GM19351 (cell line): ENCODE data around the gene BCKDHA.
"Not testable (repeated sequence)": the region's sequence is repeated elsewhere in the genome, so short reads cannot be mapped to it uniquely, and the experiment has no call there.

Source experiments
- ATAC-seq: cut with Tn5 transposase; IDR thresholded peaks from one replicate; pipeline ENCODE4 v1.9.1; 2021; ENCODE audit warnings: mild to moderate bottlenecking, moderate library complexity; ENCODE audit not compliant: unreplicated experiment

Gene BCKDHA

DNA sequence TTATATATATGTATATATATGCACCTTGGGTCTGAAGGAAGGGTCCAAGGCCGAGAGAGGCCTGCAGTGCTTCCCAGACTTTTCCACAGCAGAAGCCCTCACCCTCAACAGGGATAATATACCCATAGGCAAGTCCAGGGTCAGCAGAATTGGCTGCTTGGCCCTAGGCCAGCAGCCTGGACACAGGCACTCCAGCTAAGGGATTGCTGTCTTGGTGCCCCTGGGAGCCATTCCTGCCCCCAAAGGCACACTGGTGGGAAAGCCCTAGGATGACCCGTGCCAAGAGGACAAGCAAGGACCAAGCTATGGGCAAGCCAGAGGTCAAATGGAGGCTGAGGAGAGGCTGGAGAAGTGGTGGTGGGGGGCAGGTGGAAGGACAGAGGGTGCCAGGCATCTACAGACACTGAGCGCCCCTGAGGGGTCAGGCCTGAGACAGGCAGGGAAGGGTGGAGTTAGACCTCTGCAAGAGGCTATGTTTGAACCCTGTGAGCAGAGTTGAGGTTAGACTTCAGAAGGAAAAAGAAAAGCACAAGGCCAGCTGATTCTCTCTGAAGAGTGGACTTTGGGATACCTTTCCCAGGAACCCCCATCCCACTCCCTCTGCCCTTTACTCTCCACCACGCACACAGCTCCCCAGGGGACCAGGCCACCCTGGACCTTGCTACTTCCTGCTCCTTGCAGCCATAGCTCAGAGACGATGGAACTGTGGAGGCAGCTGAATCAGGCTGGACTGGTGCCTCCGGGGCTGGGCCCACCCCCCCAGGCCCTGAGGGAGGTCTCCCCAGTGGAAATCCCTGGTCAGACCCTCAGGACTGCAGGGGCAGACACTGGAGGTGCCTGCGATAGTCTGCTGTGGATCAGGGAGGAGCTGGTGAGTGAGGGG, 45.1 kb downstream of the BCKDHA start, which contains the start of gene ERICH4:
Gene ERICH4 (plus strand): TSS at position 684 of the 883 bp plus-strand sequence. CDS start 14 bp downstream, at position 698.
- no peak for ATAC-seq

DNA sequence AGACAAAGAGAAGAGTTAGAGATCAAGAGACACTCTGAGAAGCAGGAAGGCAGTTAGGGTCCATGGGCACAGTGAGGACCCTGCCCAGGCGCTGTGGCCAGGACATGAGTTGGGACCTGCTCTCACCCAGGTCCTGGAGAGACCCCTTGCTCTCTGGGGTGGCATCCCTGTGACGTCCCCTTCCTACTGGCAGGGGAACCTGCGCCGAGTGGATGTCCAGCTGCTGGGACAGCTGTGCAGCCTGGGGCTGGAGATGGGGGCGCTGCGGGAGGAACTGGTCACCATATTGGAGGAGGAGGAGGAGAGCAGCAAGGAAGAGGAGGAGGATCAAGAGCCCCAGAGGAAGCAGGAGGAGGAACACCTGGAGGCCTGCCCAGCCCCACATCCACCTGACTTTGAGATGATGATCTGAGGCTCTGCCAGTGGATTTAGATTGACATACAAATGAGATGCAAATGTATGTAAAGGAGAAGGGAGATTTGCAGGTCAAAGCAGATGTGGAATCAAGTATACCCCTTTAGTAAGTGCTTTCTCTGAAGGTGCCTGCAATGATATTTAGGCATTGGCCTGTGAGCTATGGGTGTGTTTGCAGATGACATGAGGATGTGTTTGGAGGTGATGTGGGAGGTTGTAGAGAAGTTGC, 46.3 kb downstream of the BCKDHA start:
- ATAC-seq = no peak

DNA sequence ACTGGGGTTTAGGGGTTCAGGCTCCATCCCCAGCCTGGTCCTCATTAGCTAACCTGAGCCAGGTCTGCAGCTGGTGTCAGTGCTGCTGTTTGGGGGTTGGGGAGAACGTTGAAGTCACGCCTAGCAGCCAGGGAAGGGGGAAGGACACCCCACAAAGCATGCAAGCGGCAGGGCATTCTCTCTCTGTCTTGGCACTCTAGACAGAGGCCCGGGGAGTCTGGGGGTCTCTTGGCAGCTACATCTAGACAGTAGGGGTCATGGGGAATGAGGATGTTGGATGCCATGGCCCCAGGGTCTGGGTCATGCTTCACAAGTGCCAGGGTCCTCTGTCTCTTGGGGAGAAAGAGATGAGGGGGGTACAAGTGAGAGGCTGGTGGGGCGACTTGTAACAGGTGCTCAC, 48.0 kb downstream of the BCKDHA start:
- no peak for ATAC-seq

- no peak for ATAC-seq
Measured at GRCh38 chr19:41447732-41448332, 50.2 kb downstream of the BCKDHA start.

- ATAC-seq = no peak
Measured at GRCh38 chr19:41449079-41449864, 51.7 kb downstream of the BCKDHA start.

GRCh38 chr19:41449865-41450178, 52.2 kb downstream of the BCKDHA start:
- no peak for ATAC-seq

DNA sequence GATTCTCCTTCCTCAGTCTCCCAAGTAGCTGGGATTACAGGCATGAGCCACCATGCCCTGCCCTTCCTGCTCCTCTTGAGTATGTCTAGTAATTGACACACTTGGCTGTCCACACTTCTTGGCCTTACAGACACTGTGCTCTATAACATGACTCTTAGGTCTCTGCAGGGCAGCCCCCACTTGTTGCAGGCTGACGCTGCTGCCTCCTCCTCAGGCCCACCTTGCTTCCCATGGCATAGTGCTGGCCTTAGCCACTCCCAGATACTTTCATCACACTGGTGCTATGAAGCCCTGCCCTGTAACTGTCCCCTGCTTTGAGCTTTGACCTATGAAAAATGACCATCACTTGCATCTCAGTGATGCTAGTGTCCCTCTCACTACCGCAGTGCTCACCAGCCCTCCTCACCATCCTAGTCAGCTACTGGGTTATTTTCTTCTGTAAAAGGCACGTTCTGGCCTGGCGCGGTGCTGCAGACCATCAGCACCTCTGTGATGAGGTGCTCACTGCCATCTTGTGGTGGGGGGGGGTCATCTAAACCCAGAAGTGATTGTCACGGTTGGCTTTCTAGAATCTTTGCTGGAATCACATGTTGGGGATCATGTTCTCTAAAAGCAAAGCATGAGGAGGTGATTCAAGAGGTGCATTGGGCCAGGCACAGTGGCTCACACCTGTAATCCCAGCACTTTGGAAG, 55.1 kb downstream of the BCKDHA start:
- no peak for ATAC-seq

DNA sequence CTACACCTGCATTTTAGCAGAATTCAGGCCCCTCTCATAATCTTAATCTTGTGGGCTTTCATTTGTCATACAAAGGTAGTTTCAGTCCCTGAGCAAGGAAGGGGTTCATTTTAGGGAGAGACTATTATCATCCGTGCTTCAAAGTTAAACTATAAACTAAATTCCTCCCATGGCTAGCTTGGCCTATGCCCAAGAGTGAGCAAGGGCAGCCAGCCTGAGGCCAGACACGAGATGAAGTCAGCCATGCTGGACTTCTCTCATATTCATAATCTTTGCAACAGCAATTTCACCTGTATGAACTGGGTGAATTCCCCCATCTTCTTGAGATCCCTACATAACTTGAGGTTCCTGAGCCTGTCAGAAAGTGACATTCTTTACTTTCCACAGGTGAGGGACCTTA, 58.3 kb downstream of the BCKDHA start:
- ATAC-seq = no peak

DNA sequence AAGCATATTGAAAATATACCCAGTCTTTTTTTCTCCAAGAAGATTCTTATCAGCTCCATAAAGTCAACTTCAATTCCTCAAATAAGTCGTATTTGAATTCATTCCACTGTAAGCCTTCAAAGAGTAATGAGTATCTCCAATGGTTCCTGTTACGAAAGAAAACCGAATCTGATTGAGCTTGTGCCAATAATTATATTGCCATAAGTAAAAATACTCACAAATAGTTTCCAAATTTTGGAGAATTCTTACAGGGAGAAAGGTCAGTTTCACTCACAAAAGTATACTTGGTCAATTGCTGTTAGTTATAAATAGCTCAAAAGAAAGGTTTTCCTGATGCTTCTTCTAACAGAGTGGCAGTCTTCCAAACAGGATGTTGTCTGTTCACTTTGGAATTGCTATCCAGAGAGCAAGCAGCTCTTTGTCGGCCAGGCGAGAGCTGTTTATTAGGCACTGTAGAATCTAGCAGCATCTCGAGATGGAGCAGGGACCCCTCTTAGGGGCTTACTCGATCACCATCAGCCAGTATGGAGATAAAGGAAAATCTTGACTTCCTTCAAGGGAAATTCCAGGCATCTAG, 58.8 kb downstream of the BCKDHA start:
- no peak for ATAC-seq

- ATAC-seq = peak; percentile 60
Measured at GRCh38 chr19:41457241-41457640, 59.6 kb downstream of the BCKDHA start.

DNA sequence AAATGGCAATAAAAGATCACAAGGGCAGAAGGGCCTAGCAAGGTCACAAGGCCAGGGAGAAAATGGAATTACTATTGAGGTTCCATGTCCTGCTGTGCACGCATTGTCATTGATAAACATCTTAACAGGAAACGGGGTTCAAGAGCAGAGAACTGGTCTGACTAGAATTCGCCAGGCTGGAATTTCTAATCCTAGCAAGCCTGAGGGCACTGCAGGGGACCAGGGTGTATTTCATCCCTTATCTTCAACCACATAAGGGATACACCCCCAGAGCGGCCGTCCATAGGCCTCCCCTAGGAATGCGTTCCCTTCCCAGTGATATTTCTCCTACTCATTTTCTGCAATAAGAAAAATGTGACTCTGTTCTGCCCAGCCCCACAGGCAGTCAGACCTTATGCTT, 64.9 kb downstream of the BCKDHA start:
- no peak for ATAC-seq

GRCh38 chr19:41463257-41464256, 65.9 kb downstream of the BCKDHA start:
- ATAC-seq = not testable (repeated sequence)
